Effector memory CD4-positive, alpha-beta T cell (primary cell): ENCODE data around the gene UBE2F.

Experiments
- DNase-seq, 3 donors: peaks; one replicate each; pipeline ENCODE4 v3.0.0-alpha.2; 2020
- H3K27ac ChIP-seq: 2 replicates; pipeline ENCODE4 v1.7.0; 2013; ENCODE audit warnings: mild to moderate bottlenecking, low read length, moderate library complexity; ENCODE audit not compliant: insufficient read depth, poor library complexity, severe bottlenecking
- H3K27me3 ChIP-seq: replicated peaks from 2 replicates; pipeline ENCODE4 v1.7.0; 2013; ENCODE audit warnings: mild to moderate bottlenecking, low read length; ENCODE audit not compliant: insufficient read depth, control insufficient read depth, poor library complexity, severe bottlenecking
- H3K36me3 ChIP-seq: 2 replicates; pipeline ENCODE4 v1.7.0; 2013; ENCODE audit warnings: mild to moderate bottlenecking, low read length, moderate library complexity; ENCODE audit not compliant: control insufficient read depth, insufficient read depth
- H3K4me1 ChIP-seq: 2 replicates; pipeline ENCODE4 v1.7.0; 2013; ENCODE audit warnings: low read length, mild to moderate bottlenecking; ENCODE audit not compliant: control insufficient read depth, insufficient read depth, poor library complexity, severe bottlenecking
- H3K4me3 ChIP-seq: 2 replicates; pipeline ENCODE4 v1.7.0; 2013; ENCODE audit warnings: low read length, low read depth, mild to moderate bottlenecking; ENCODE audit not compliant: insufficient read depth, poor library complexity, severe bottlenecking
- H3K9me3 ChIP-seq: 2 replicates; pipeline ENCODE4 v1.7.0; 2013; ENCODE audit warnings: mild to moderate bottlenecking, low read length, moderate library complexity; ENCODE audit not compliant: control insufficient read depth

The UBE2F gene

DNA sequence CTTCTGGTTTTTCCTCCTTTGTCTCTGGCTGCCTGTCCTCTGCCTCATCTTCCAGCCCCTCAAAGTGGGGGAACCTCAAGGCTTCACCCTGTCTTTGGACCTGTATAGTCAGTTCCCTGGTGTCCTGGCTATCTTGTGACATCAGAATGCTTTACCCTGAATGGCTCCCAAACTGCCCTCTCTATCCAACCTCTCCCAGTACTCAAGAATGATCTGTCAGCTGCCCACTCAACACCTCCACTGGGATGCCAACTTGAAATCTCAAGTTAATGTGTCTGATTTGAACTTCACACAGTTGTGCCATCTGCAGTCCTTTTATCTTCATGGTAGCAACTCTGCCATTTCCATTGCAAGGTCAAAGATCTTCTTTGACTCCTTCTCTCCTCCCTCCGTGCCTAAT, 43.8 kb downstream of the UBE2F start:
- no peak for DNase-seq
- no peaks in the 10 kb centered on the region for H3K27me3 ChIP-seq
- no peaks in the 10 kb centered on the region for H3K4me1 ChIP-seq
- H3K9me3 ChIP-seq, result no peaks in the 10 kb centered on the region
- H3K4me3 ChIP-seq, result no peak overlapping the region
- H3K36me3 ChIP-seq, result no peaks in the 10 kb centered on the region
- no peak overlapping the region for H3K27ac ChIP-seq

- Histone ChIP-seq H3K4me1 (no peaks in the 10 kb centered on the region), H3K9me3 (no peaks in the 10 kb centered on the region), H3K27ac (no peak overlapping the region), H3K36me3 (peaks cover 4% of the 10 kb centered on the region), H3K4me3 (no peak overlapping the region), H3K27me3 (no peaks in the 10 kb centered on the region)
- DNase-seq, result no peak
These were observed 47.0 kb downstream of the UBE2F start for GRCh38 chr2:238013806-238014205.

DNA sequence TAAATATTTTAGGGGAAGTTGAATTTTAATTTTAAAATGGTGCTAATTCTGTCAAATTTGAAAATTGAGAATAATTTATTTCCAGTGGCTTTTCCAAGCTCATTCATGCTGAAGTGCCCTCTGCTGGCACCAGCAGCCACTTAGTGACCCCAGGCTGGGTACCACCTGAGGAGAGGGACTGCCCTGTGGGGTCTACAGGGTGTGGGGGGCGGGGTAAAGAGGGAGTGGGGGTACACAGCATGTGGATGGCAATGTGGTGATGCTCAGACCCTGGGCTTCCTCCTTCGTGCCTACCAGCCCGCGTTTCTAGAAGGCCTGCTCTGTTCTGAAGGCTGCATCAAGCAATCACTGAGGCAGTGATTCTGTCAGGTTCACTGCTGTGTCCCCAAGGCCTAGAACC, 48.9 kb downstream of the UBE2F start:
- Histone ChIP-seq H3K9me3 (no peaks in the 10 kb centered on the region), H3K27ac (no peak overlapping the region), H3K27me3 (no peaks in the 10 kb centered on the region), H3K4me1 (no peaks in the 10 kb centered on the region), H3K36me3 (peaks cover 8% of the 10 kb centered on the region), H3K4me3 (no peak overlapping the region)
- DNase-seq, result no peak

GRCh38 chr2:238016526-238016925, 49.7 kb downstream of the UBE2F start:
- Histone ChIP-seq H3K27me3 (no peaks in the 10 kb centered on the region), H3K4me1 (no peaks in the 10 kb centered on the region), H3K9me3 (no peaks in the 10 kb centered on the region), H3K4me3 (no peak overlapping the region), H3K27ac (no peak overlapping the region), H3K36me3 (peaks cover 12% of the 10 kb centered on the region)
- DNase-seq, result no peak

DNA sequence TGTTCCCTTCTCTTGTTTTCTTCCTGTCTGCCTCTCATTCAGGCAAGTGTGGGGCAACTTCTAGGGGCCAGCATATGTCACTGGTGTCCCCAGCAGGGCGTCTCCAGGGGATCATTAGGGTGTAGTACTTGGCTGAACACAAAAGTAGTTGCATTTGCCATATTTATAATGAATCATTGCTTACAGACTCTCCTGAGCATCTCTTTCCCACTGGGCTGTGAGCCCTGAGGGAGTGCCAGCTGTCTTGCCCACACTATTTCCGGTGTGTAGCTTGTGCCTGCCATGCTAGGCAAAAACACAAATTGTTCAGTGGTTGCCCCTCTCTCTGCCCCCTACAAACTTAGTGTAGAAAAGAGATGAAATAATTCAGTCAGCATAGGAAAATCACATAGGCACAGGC, 53.1 kb downstream of the UBE2F start:
- Histone ChIP-seq H3K4me3 (no peak overlapping the region), H3K27me3 (no peaks in the 10 kb centered on the region), H3K27ac (no peak overlapping the region), H3K36me3 (peaks cover 12% of the 10 kb centered on the region), H3K9me3 (no peaks in the 10 kb centered on the region), H3K4me1 (no peaks in the 10 kb centered on the region)
- DNase-seq, result no peak

DNA sequence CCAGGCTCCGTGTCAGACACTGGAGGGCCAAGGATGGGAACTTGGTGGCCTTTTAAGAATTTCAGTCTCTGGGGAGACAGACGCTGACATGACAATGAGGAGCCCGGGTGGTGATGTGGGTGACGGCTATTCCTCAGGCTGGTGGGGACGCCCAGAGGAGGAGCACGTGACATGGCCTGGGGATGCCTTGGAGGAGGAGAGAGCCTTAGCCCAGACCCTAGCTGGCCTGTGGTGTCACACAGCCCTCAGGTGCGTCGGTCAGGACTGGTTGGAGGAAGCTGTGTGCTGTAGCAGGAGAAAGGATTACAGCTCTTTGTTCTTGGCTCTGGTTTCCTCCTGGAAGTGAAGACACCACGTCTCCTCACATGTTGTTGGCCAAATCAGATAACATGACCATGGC, 54.0 kb downstream of the UBE2F start:
- DNase-seq, result no peak
- H3K27me3 ChIP-seq, result no peaks in the 10 kb centered on the region
- no peak overlapping the region for H3K4me3 ChIP-seq
- H3K9me3 ChIP-seq, result no peaks in the 10 kb centered on the region
- H3K36me3 ChIP-seq, result peaks cover 12% of the 10 kb centered on the region
- no peak overlapping the region for H3K27ac ChIP-seq
- H3K4me1 ChIP-seq, result no peaks in the 10 kb centered on the region

GRCh38 chr2:238021327-238021726, 54.5 kb downstream of the UBE2F start:
- Histone ChIP-seq H3K4me3 (no peak overlapping the region), H3K4me1 (no peaks in the 10 kb centered on the region), H3K27ac (no peak overlapping the region), H3K9me3 (no peaks in the 10 kb centered on the region), H3K36me3 (peaks cover 12% of the 10 kb centered on the region), H3K27me3 (no peaks in the 10 kb centered on the region)
- DNase-seq, result no peak

DNA sequence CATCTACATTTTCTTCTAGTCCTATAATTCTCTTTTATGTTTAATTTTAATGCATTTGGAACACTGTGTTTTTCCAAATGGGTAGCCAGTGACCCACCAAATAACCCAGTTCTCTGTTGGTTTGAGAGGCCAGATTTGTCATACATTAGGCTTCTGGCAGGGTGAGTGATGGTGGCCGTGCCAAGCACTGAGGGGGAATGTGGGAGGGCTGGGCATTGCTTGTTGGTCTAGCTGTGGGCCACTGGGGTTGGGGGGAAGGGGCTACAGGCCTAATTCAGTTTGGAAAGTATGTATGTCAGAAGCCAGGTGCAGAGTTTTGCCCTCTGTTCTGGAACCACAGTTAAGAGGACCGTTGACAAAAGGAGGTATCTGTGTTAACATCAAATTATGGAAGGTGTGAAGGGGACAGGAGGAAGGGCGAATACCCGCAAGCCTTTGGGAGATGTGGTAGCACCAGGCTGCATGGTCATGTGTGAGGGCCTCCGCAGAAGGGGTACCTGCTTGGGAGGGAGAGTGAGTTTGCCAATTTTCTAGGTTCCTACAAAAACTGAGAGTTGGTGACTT, 55.9 kb downstream of the UBE2F start:
- Histone ChIP-seq H3K27me3 (no peaks in the 10 kb centered on the region), H3K4me3 (no peak overlapping the region), H3K4me1 (no peaks in the 10 kb centered on the region), H3K9me3 (no peaks in the 10 kb centered on the region), H3K36me3 (peaks cover 17% of the 10 kb centered on the region), H3K27ac (no peak overlapping the region)
- DNase-seq, result no peak

DNA sequence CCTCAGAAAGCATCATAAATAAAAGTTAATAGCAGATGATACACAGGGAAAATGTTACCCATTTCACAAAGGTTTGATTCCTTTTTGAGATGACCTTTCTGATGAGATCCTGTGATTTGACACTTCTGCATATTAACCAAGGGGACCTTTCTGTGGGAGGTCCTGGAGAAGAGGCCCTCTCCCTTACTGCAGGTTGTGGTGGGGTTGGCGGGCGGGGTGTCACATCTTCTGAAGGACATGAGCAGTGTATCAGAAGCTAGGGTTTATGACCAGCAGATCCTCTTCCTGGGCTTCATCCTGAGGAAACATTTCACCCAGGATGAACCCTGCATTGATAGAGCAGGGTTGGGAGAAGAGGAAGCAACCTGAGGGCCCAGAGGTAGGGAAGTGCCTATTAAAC, 56.8 kb downstream of the UBE2F start:
- no peaks in the 10 kb centered on the region for H3K9me3 ChIP-seq
- DNase-seq, result no peak
- H3K27me3 ChIP-seq, result no peaks in the 10 kb centered on the region
- H3K4me3 ChIP-seq, result no peak overlapping the region
- peaks cover 16% of the 10 kb centered on the region for H3K36me3 ChIP-seq
- no peaks in the 10 kb centered on the region for H3K4me1 ChIP-seq
- H3K27ac ChIP-seq, result no peak overlapping the region

- Histone ChIP-seq H3K4me3 (no peak overlapping the region), H3K4me1 (no peaks in the 10 kb centered on the region), H3K36me3 (peaks cover 18% of the 10 kb centered on the region), H3K27me3 (no peaks in the 10 kb centered on the region), H3K27ac (no peak overlapping the region), H3K9me3 (no peaks in the 10 kb centered on the region)
- no peak for DNase-seq
These were observed 58.2 kb downstream of the UBE2F start for GRCh38 chr2:238024986-238025385.
